HepG2 (cell line): ENCODE results near the gene XXYLT1. TPM values are rescaled to one million over a fixed set of nuclear protein-coding genes. Genes with fewer than 3 reads are reported as not detected.

ENCODE experiments used
- EEA1 ChIP-seq: sonication (generic); formaldehyde crosslinking; IDR thresholded peaks from 2 replicates; pipeline ENCODE4 v1.5.1; 2020; ENCODE audit warnings: mild to moderate bottlenecking, missing genetic modification reagents, borderline replicate concordance
- FOSL2 ChIP-seq: sonication (generic); formaldehyde crosslinking; IDR thresholded peaks from 2 replicates; pipeline ENCODE4 v1.4.0; 2020; ENCODE audit warnings: missing genetic modification reagents
- PATZ1 ChIP-seq: sonication (generic); formaldehyde crosslinking; IDR thresholded peaks from 2 replicates; pipeline ENCODE4 v1.4.0; 2020; ENCODE audit warnings: missing genetic modification reagents
- RARA ChIP-seq: IDR thresholded peaks from 2 replicates; pipeline ENCODE4 v1.6.1; 2016; ENCODE audit warnings: missing genetic modification reagents, missing compliant biosample characterization
- SALL1 ChIP-seq: sonication (generic); formaldehyde crosslinking; IDR thresholded peaks from 2 replicates; pipeline ENCODE4 v1.8.0; 2022; ENCODE audit warnings: mild to moderate bottlenecking, missing genetic modification reagents
- SAP130 ChIP-seq: IDR thresholded peaks from 2 replicates; pipeline ENCODE4 v1.6.1; 2016; ENCODE audit warnings: low read depth
- TBX3 ChIP-seq: fragments of 450-650 bp; IDR thresholded peaks from 2 replicates; pipeline ENCODE4 v1.6.1; 2017; ENCODE audit warnings: antibody characterized with exemption, mild to moderate bottlenecking, inconsistent platforms, borderline replicate concordance
- TCF7 ChIP-seq: sonication (generic); IDR thresholded peaks from 2 replicates; pipeline ENCODE4 v1.6.1; 2016; ENCODE audit warnings: antibody characterized with exemption, low read depth
- polyA plus RNA-seq, 8 experiments: library from polyadenylated mRNA; depleted of rRNA in 3 of 8; stranded (reverse) in 7 of 8; unstranded in 1 of 8; fragments of >200 nt; fragmentation: Illumina TruSeq in 4 of 8; extraction: Trizol in 4 of 8; gene quantifications; 2 replicates each; pipeline versions ENCODE4 v1.2.1 to v1.2.3, GENCODE V29; 2011 to 2016; ENCODE audit warnings: low read depth in 4 of 8, missing spikeins in 1 of 8, mixed read lengths in 1 of 8; ENCODE audit not compliant: insufficient read depth in 1 of 8
- total RNA-seq, 5 experiments: library from RNA; depleted of rRNA; stranded (reverse); fragments of >200 nt; fragmentation: Illumina TruSeq; extraction: Trizol; gene quantifications; 2 replicates each; pipeline ENCODE4 v1.2.3, GENCODE V29; 2016; ENCODE audit warnings: low read depth in 1 of 5
- TF ChIP-seq, protein P1 (sequence below): sonication (generic); formaldehyde crosslinking; IDR thresholded peaks from 2 replicates; pipeline ENCODE4 v1.5.1; 2020; ENCODE audit warnings: mild to moderate bottlenecking, missing genetic modification reagents, moderate library complexity

The XXYLT1 gene
- total and polyA plus RNA-seq, 2 of the 13 experiments (the other 11 are each of a cell fraction or from before 2014, with no cell fraction given), result 17.7 to 19.0 TPM

DNA sequence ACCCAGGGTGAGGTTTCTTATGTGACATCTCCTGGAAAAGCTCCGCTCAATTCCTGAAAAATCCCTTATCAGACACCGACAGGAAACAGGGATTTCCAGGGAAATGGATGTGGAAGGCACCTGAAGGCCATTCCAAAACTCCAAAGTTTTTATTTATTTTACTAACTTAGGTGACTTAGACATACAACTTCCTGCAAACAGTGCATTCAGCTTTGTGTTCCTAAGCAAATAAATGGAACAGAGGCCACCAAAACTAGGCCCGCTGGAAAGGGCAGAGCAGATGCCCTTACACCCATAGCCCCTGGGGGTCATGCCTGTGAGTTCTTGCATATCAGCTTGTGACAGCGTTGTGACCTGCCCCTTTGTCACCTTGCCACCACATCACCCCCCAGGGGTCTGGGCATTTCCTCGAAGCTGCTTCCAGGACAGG lies 239.4 kb downstream of the XXYLT1 start (continued):
- TF ChIP-seq TBX3, result peak; percentile 39; the same call in 1 of the 2 replicates
- TF ChIP-seq TCF7, result peak; percentile 51
- peak; percentile 61 for TF ChIP-seq PATZ1 (CRISPR knock-in tag)
- peak; percentile 73 for TF ChIP-seq SAP130 (CRISPR knock-in tag)
- peak; percentile 96 for TF ChIP-seq RARA
- peak; percentile 59 for TF ChIP-seq FOSL2 (CRISPR knock-in tag)
- TF ChIP-seq, protein P1, sequence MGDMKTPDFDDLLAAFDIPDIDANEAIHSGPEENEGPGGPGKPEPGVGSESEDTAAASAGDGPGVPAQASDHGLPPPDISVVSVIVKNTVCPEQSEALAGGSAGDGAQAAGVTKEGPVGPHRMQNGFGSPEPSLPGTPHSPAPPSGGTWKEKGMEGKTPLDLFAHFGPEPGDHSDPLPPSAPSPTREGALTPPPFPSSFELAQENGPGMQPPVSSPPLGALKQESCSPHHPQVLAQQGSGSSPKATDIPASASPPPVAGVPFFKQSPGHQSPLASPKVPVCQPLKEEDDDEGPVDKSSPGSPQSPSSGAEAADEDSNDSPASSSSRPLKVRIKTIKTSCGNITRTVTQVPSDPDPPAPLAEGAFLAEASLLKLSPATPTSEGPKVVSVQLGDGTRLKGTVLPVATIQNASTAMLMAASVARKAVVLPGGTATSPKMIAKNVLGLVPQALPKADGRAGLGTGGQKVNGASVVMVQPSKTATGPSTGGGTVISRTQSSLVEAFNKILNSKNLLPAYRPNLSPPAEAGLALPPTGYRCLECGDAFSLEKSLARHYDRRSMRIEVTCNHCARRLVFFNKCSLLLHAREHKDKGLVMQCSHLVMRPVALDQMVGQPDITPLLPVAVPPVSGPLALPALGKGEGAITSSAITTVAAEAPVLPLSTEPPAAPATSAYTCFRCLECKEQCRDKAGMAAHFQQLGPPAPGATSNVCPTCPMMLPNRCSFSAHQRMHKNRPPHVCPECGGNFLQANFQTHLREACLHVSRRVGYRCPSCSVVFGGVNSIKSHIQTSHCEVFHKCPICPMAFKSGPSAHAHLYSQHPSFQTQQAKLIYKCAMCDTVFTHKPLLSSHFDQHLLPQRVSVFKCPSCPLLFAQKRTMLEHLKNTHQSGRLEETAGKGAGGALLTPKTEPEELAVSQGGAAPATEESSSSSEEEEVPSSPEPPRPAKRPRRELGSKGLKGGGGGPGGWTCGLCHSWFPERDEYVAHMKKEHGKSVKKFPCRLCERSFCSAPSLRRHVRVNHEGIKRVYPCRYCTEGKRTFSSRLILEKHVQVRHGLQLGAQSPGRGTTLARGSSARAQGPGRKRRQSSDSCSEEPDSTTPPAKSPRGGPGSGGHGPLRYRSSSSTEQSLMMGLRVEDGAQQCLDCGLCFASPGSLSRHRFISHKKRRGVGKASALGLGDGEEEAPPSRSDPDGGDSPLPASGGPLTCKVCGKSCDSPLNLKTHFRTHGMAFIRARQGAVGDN (CRISPR knock-in tag), result peak; percentile 36; the same call in 1 of the 2 replicates
- TF ChIP-seq SALL1 (CRISPR knock-in tag), result peak; percentile 41
- TF ChIP-seq EEA1 (CRISPR knock-in tag), result no peak
